ENCODE measurements around the gene TMCO2. TPM values are rescaled to one million over a fixed set of nuclear protein-coding genes. Genes with fewer than 3 reads are reported as not detected.

TMCO2 gene
- total and polyA plus RNA-seq, 2 donors, result 0.30 TPM; not detected in 1

- H3K9me3 ChIP-seq (ENCODE audit: control insufficient read depth in 2 of 2, insufficient read depth in 1 of 2, low read length in 1 of 2), result no peaks in the 10 kb centered on the region
- 98% methylated on average over 6 of the region's 6 CpGs for WGBS
- no peaks in the 10 kb centered on the region for H3K27me3 ChIP-seq (ENCODE audit: control insufficient read depth in 2 of 2, insufficient read depth in 1 of 2, low read length in 1 of 2)
- H3K27ac ChIP-seq (ENCODE audit: low read depth in 1 of 2, low read length in 1 of 2), result no peak overlapping the region
- no peak for DNase-seq (ENCODE audit: low read depth in 6 of 9, low spot score in 9 of 9)
- H3K4me3 ChIP-seq (ENCODE audit: low read length in 2 of 2), result no peak overlapping the region
- H3K4me1 ChIP-seq (ENCODE audit: control insufficient read depth in 2 of 2, insufficient read depth in 2 of 2, low read length in 2 of 2), result no peaks in the 10 kb centered on the region
- peaks cover 23 to 80% of the 10 kb centered on the region in 2 donors for H3K36me3 ChIP-seq (ENCODE audit: control insufficient read depth in 2 of 2, insufficient read depth in 2 of 2, low read length in 1 of 2)
Observed at GRCh38 chr1:40266786-40267535, 19.2 kb downstream of the TMCO2 start.

GRCh38 chr1:40267767-40268187, 20.0 kb downstream of the TMCO2 start:
- H3K27me3 ChIP-seq (ENCODE audit: control insufficient read depth in 2 of 2, insufficient read depth in 1 of 2, low read length in 1 of 2), result no peaks in the 10 kb centered on the region
- no peaks in the 10 kb centered on the region for H3K4me1 ChIP-seq (ENCODE audit: control insufficient read depth in 2 of 2, insufficient read depth in 2 of 2, low read length in 2 of 2)
- 95% methylated on average over 2 of the region's 2 CpGs for WGBS
- H3K4me3 ChIP-seq (ENCODE audit: low read length in 2 of 2), result no peak overlapping the region
- no peaks in the 10 kb centered on the region for H3K9me3 ChIP-seq (ENCODE audit: control insufficient read depth in 2 of 2, insufficient read depth in 1 of 2, low read length in 1 of 2)
- DNase-seq (ENCODE audit: low read depth in 6 of 9, low spot score in 9 of 9), result no peak
- peaks cover 23 to 81% of the 10 kb centered on the region in 2 donors for H3K36me3 ChIP-seq (ENCODE audit: control insufficient read depth in 2 of 2, insufficient read depth in 2 of 2, low read length in 1 of 2)
- no peak overlapping the region for H3K27ac ChIP-seq (ENCODE audit: low read depth in 1 of 2, low read length in 1 of 2)

- H3K27me3 ChIP-seq (ENCODE audit: control insufficient read depth in 2 of 2, insufficient read depth in 1 of 2, low read length in 1 of 2), result no peaks in the 10 kb centered on the region
- DNase-seq (ENCODE audit: low read depth in 6 of 9, low spot score in 9 of 9), result no peak
- H3K27ac ChIP-seq (ENCODE audit: low read depth in 1 of 2, low read length in 1 of 2), result no peak overlapping the region
- no peaks in the 10 kb centered on the region for H3K4me1 ChIP-seq (ENCODE audit: control insufficient read depth in 2 of 2, insufficient read depth in 2 of 2, low read length in 2 of 2)
- no peaks in the 10 kb centered on the region for H3K9me3 ChIP-seq (ENCODE audit: control insufficient read depth in 2 of 2, insufficient read depth in 1 of 2, low read length in 1 of 2)
- no peak overlapping the region for H3K4me3 ChIP-seq (ENCODE audit: low read length in 2 of 2)
- H3K36me3 ChIP-seq (ENCODE audit: control insufficient read depth in 2 of 2, insufficient read depth in 2 of 2, low read length in 1 of 2), result peaks cover 23 to 80% of the 10 kb centered on the region in 2 donors
Observed at GRCh38 chr1:40268211-40268610, 20.5 kb downstream of the TMCO2 start.

GRCh38 chr1:40270152-40270834, 22.6 kb downstream of the TMCO2 start:
- DNase-seq (ENCODE audit: low read depth in 6 of 9, low spot score in 9 of 9), result no peak
- H3K27me3 ChIP-seq (ENCODE audit: control insufficient read depth in 2 of 2, insufficient read depth in 1 of 2, low read length in 1 of 2), result no peaks in the 10 kb centered on the region
- 80% methylated on average over 3 of the region's 3 CpGs for WGBS
- peaks cover 23 to 69% of the 10 kb centered on the region in 2 donors for H3K36me3 ChIP-seq (ENCODE audit: control insufficient read depth in 2 of 2, insufficient read depth in 2 of 2, low read length in 1 of 2)
- no peak overlapping the region for H3K27ac ChIP-seq (ENCODE audit: low read depth in 1 of 2, low read length in 1 of 2)
- no peaks in the 10 kb centered on the region for H3K9me3 ChIP-seq (ENCODE audit: control insufficient read depth in 2 of 2, insufficient read depth in 1 of 2, low read length in 1 of 2)
- H3K4me3 ChIP-seq (ENCODE audit: low read length in 2 of 2), result no peak overlapping the region
- no peaks in the 10 kb centered on the region for H3K4me1 ChIP-seq (ENCODE audit: control insufficient read depth in 2 of 2, insufficient read depth in 2 of 2, low read length in 2 of 2)

GRCh38 chr1:40272653-40273213, 25.0 kb downstream of the TMCO2 start:
- Histone ChIP-seq H3K4me3 (ENCODE audit: low read length in 2 of 2) (no peak overlapping the region), H3K27me3 (ENCODE audit: control insufficient read depth in 2 of 2, insufficient read depth in 1 of 2, low read length in 1 of 2) (no peaks in the 10 kb centered on the region), H3K4me1 (ENCODE audit: control insufficient read depth in 2 of 2, insufficient read depth in 2 of 2, low read length in 2 of 2) (no peaks in the 10 kb centered on the region), H3K27ac (ENCODE audit: low read depth in 1 of 2, low read length in 1 of 2) (no peak overlapping the region), H3K9me3 (ENCODE audit: control insufficient read depth in 2 of 2, insufficient read depth in 1 of 2, low read length in 1 of 2) (no peaks in the 10 kb centered on the region), H3K36me3 (ENCODE audit: control insufficient read depth in 2 of 2, insufficient read depth in 2 of 2, low read length in 1 of 2) (peaks cover 17 to 63% of the 10 kb centered on the region in 2 donors)
- WGBS, result 96% methylated on average over 3 of the region's 3 CpGs
- DNase-seq (ENCODE audit: low read depth in 6 of 9, low spot score in 9 of 9), result no peak

- Histone ChIP-seq H3K27ac (ENCODE audit: low read depth in 1 of 2, low read length in 1 of 2) (no peak overlapping the region), H3K36me3 (ENCODE audit: control insufficient read depth in 2 of 2, insufficient read depth in 2 of 2, low read length in 1 of 2) (peaks cover 12 to 55% of the 10 kb centered on the region in 2 donors), H3K4me1 (ENCODE audit: control insufficient read depth in 2 of 2, insufficient read depth in 2 of 2, low read length in 2 of 2) (no peaks in the 10 kb centered on the region), H3K9me3 (ENCODE audit: control insufficient read depth in 2 of 2, insufficient read depth in 1 of 2, low read length in 1 of 2) (no peaks in the 10 kb centered on the region), H3K4me3 (ENCODE audit: low read length in 2 of 2) (no peak overlapping the region), H3K27me3 (ENCODE audit: control insufficient read depth in 2 of 2, insufficient read depth in 1 of 2, low read length in 1 of 2) (no peaks in the 10 kb centered on the region)
- WGBS, result 86% methylated on average over 4 of the region's 4 CpGs
- DNase-seq (ENCODE audit: low read depth in 6 of 9, low spot score in 9 of 9), result no peak
Observed at GRCh38 chr1:40273547-40274166, 25.9 kb downstream of the TMCO2 start.

GRCh38 chr1:40274331-40274730, 26.6 kb downstream of the TMCO2 start:
- Histone ChIP-seq H3K27me3 (ENCODE audit: control insufficient read depth in 2 of 2, insufficient read depth in 1 of 2, low read length in 1 of 2) (no peaks in the 10 kb centered on the region), H3K4me3 (ENCODE audit: low read length in 2 of 2) (no peak overlapping the region), H3K36me3 (ENCODE audit: control insufficient read depth in 2 of 2, insufficient read depth in 2 of 2, low read length in 1 of 2) (peaks cover 12 to 52% of the 10 kb centered on the region in 2 donors), H3K9me3 (ENCODE audit: control insufficient read depth in 2 of 2, insufficient read depth in 1 of 2, low read length in 1 of 2) (no peaks in the 10 kb centered on the region), H3K27ac (ENCODE audit: low read depth in 1 of 2, low read length in 1 of 2) (no peak overlapping the region), H3K4me1 (ENCODE audit: control insufficient read depth in 2 of 2, insufficient read depth in 2 of 2, low read length in 2 of 2) (no peaks in the 10 kb centered on the region)
- WGBS, result 98% methylated on average over 2 of the region's 2 CpGs
- no peak for DNase-seq (ENCODE audit: low read depth in 6 of 9, low spot score in 9 of 9)

GRCh38 chr1:40276122-40276521, 28.4 kb downstream of the TMCO2 start:
- peaks cover 6 to 42% of the 10 kb centered on the region in 2 donors for H3K36me3 ChIP-seq (ENCODE audit: control insufficient read depth in 2 of 2, insufficient read depth in 2 of 2, low read length in 1 of 2)

GRCh38 chr1:40281853-40282252, 34.1 kb downstream of the TMCO2 start:
- Histone ChIP-seq H3K9me3 (ENCODE audit: control insufficient read depth in 2 of 2, insufficient read depth in 1 of 2, low read length in 1 of 2) (no peaks in the 10 kb centered on the region), H3K4me1 (ENCODE audit: control insufficient read depth in 2 of 2, insufficient read depth in 2 of 2, low read length in 2 of 2) (no peaks in the 10 kb centered on the region), H3K27ac (ENCODE audit: low read depth in 1 of 2, low read length in 1 of 2) (no peak overlapping the region), H3K4me3 (ENCODE audit: low read length in 2 of 2) (no peak overlapping the region), H3K36me3 (ENCODE audit: control insufficient read depth in 2 of 2, insufficient read depth in 2 of 2, low read length in 1 of 2) (peaks cover 11 to 24% of the 10 kb centered on the region in 2 donors), H3K27me3 (ENCODE audit: control insufficient read depth in 2 of 2, insufficient read depth in 1 of 2, low read length in 1 of 2) (no peaks in the 10 kb centered on the region)
- 97% methylated on average over 2 of the region's 2 CpGs for WGBS
- no peak for DNase-seq (ENCODE audit: low read depth in 6 of 9, low spot score in 9 of 9)

More at GRCh38 chr1:40276122-40276521, 28.4 kb downstream of the TMCO2 start:
- H3K27me3 ChIP-seq (ENCODE audit: control insufficient read depth in 2 of 2, insufficient read depth in 1 of 2, low read length in 1 of 2), result no peaks in the 10 kb centered on the region
- no peaks in the 10 kb centered on the region for H3K9me3 ChIP-seq (ENCODE audit: control insufficient read depth in 2 of 2, insufficient read depth in 1 of 2, low read length in 1 of 2)
- no peak overlapping the region for H3K4me3 ChIP-seq (ENCODE audit: low read length in 2 of 2)
- no peak for DNase-seq (ENCODE audit: low read depth in 6 of 9, low spot score in 9 of 9)
- H3K4me1 ChIP-seq (ENCODE audit: control insufficient read depth in 2 of 2, insufficient read depth in 2 of 2, low read length in 2 of 2), result no peaks in the 10 kb centered on the region
- 98% methylated on average over 3 of the region's 3 CpGs for WGBS
- H3K27ac ChIP-seq (ENCODE audit: low read depth in 1 of 2, low read length in 1 of 2), result no peak overlapping the region
